GM23338 (cell line): ENCODE results near the gene PDE1C. TPM values are rescaled to one million over a fixed set of nuclear protein-coding genes. Genes with fewer than 3 reads are reported as not detected.

Source experiments
- ATAC-seq: fragments of 200-7000 bp; cut with Tn5 transposase; 3 replicates; pipeline ENCODE4 v1.9.1; 2020
- DNase-seq: peaks from one replicate; pipeline ENCODE4 v3.0.0-alpha.2; 2015; ENCODE audit warnings: low spot score
- H2AFZ ChIP-seq: fragments of 200-600 bp; sonication (generic); 2 replicates; pipeline ENCODE4 v1.8.0; 2016; ENCODE audit warnings: antibody characterized with exemption, mild to moderate bottlenecking, moderate library complexity
- H3F3A ChIP-seq: fragments of 200-600 bp; sonication (generic); replicated peaks from 2 replicates; pipeline ENCODE4 v1.8.0; 2017; ENCODE audit warnings: antibody characterized with exemption, mixed run types, low read depth
- H3K27ac ChIP-seq: fragments of 200-600 bp; sonication (generic); 2 replicates; pipeline ENCODE4 v1.6.1; 2016; ENCODE audit warnings: low read depth
- H3K27me3 ChIP-seq: fragments of 200-600 bp; sonication (generic); 2 replicates; pipeline ENCODE4 v1.8.0; 2016; ENCODE audit warnings: mild to moderate bottlenecking, mixed run types, moderate library complexity; ENCODE audit not compliant: insufficient read depth
- H3K36me3 ChIP-seq: fragments of 200-600 bp; sonication (generic); 2 replicates; pipeline ENCODE4 v1.8.0; 2016; ENCODE audit warnings: mild to moderate bottlenecking; ENCODE audit not compliant: insufficient read depth
- H3K4me1 ChIP-seq: fragments of 200-600 bp; sonication (generic); 2 replicates; pipeline ENCODE4 v1.8.0; 2016; ENCODE audit warnings: mild to moderate bottlenecking, moderate library complexity; ENCODE audit not compliant: insufficient read depth
- H3K4me2 ChIP-seq: fragments of 200-600 bp; sonication (generic); 2 replicates; pipeline ENCODE4 v1.7.1; 2017; ENCODE audit warnings: mixed run types
- H3K4me3 ChIP-seq: fragments of 200-600 bp; sonication (generic); 2 replicates; pipeline ENCODE4 v1.6.1; 2016; ENCODE audit warnings: mixed run types
- H3K79me2 ChIP-seq: fragments of 200-600 bp; sonication (generic); replicated peaks from 2 replicates; pipeline ENCODE4 v1.8.0; 2017; ENCODE audit warnings: mild to moderate bottlenecking; ENCODE audit not compliant: insufficient read depth
- H3K9me2 ChIP-seq: fragments of 200-600 bp; sonication (generic); 2 replicates; pipeline ENCODE4 v1.8.0; 2017; ENCODE audit not compliant: insufficient read depth
- H4K20me1 ChIP-seq: fragments of 200-600 bp; sonication (generic); replicated peaks from 2 replicates; pipeline ENCODE4 v1.8.0; 2017; ENCODE audit warnings: mild to moderate bottlenecking; ENCODE audit not compliant: insufficient read depth
- H3K27ac Mint-ChIP-seq: 2 replicates; pipeline ENCODE4 v1.8.0; 2020; ENCODE audit warnings: inconsistent platforms, mild to moderate bottlenecking, moderate library complexity, mixed read lengths
- H3K27me3 Mint-ChIP-seq: 3 replicates; pipeline ENCODE4 v1.8.0; 2022; ENCODE audit warnings: low read depth, mild to moderate bottlenecking, moderate library complexity, mixed read lengths, inconsistent platforms; ENCODE audit not compliant: insufficient read depth, poor library complexity
- H3K36me3 Mint-ChIP-seq: 3 replicates; pipeline ENCODE4 v1.8.0; 2021; ENCODE audit warnings: low read depth, mild to moderate bottlenecking, inconsistent platforms, moderate library complexity, mixed read lengths
- H3K4me1 Mint-ChIP-seq: 3 replicates; pipeline ENCODE4 v1.8.0; 2020; ENCODE audit warnings: mild to moderate bottlenecking, inconsistent platforms, mixed read lengths
- H3K4me3 Mint-ChIP-seq: 3 replicates; pipeline ENCODE4 v1.8.0; 2021; ENCODE audit warnings: moderate library complexity, mild to moderate bottlenecking, inconsistent platforms, mixed read lengths
- H3K9me3 Mint-ChIP-seq: 3 replicates; pipeline ENCODE4 v1.8.0; 2020; ENCODE audit warnings: moderate library complexity, mild to moderate bottlenecking, inconsistent platforms, mixed read lengths
- CREB1 ChIP-seq: fragments of 250-450 bp; sonication (Bioruptor Pico); IDR thresholded peaks from 2 replicates; pipeline ENCODE4 v1.5.0; 2020; ENCODE audit warnings: low read depth, mild to moderate bottlenecking, moderate library complexity
- ETS1 ChIP-seq: IDR thresholded peaks from 2 replicates; pipeline ENCODE4 v1.6.1; 2016; ENCODE audit warnings: antibody characterized with exemption
- EZH2 ChIP-seq: fragments of 200-600 bp; sonication (generic); IDR thresholded peaks from one replicate; pipeline ENCODE4 v1.8.0; 2017; ENCODE audit warnings: antibody characterized with exemption, mild to moderate bottlenecking, low read depth; ENCODE audit not compliant: unreplicated experiment
- EZH2phosphoT487 ChIP-seq: fragments of 200-600 bp; sonication (generic); IDR thresholded peaks from one replicate; pipeline ENCODE4 v1.8.1; 2018; ENCODE audit warnings: antibody characterized with exemption; ENCODE audit not compliant: unreplicated experiment
- JUNB ChIP-seq: IDR thresholded peaks from one replicate; pipeline ENCODE4 v1.6.1; 2016; ENCODE audit warnings: antibody characterized with exemption; ENCODE audit not compliant: unreplicated experiment
- NANOG ChIP-seq: IDR thresholded peaks from 2 replicates; pipeline ENCODE4 v1.6.1; 2016; ENCODE audit warnings: antibody characterized with exemption, borderline replicate concordance
- POLR2AphosphoS5 ChIP-seq: IDR thresholded peaks from 2 replicates; pipeline ENCODE4 v1.6.1; 2016; ENCODE audit warnings: antibody characterized with exemption, low read depth
- REST ChIP-seq: IDR thresholded peaks from one replicate; pipeline ENCODE4 v1.6.1; 2018; ENCODE audit warnings: antibody characterized with exemption; ENCODE audit not compliant: unreplicated experiment
- STAT1 ChIP-seq: IDR thresholded peaks from one replicate; pipeline ENCODE4 v1.6.1; 2016; ENCODE audit warnings: antibody characterized with exemption; ENCODE audit not compliant: unreplicated experiment
- ZNF114 ChIP-seq: fragments of 250-450 bp; sonication (Bioruptor Pico); IDR thresholded peaks from 2 replicates; pipeline ENCODE4 v1.5.0; 2020; ENCODE audit warnings: mild to moderate bottlenecking, moderate library complexity
- ZNF331 ChIP-seq: fragments of 250-450 bp; sonication (Bioruptor Pico); IDR thresholded peaks from 2 replicates; pipeline ENCODE4 v1.5.0; 2020; ENCODE audit warnings: low read depth, mild to moderate bottlenecking, moderate library complexity
- polyA plus RNA-seq: library from polyadenylated mRNA; unstranded; fragments of >200 nt; fragmentation: Nextera tagmentation; extraction: Ambion mirVana; gene quantifications from 2 replicates; pipeline ENCODE4 v1.2.1, GENCODE V29; 2016
- total RNA-seq: library from RNA; depleted of rRNA; stranded (reverse); fragments of >200 nt; shearing (Covaris generic); gene quantifications from 2 replicates; pipeline ENCODE4 v1.2.3, GENCODE V29; 2014

Gene PDE1C
- total and polyA plus RNA-seq, 2 experiments from 2014 or later, result 0.28 TPM; not detected in 1

GRCh38 chr7:31939076-31939475, 131.1 kb downstream of the PDE1C start:
- Histone ChIP-seq H2AFZ (no peak overlapping the region), H3K36me3 (no peaks in the 10 kb centered on the region), H4K20me1 (no peaks in the 10 kb centered on the region), H3K27me3 (no peaks in the 10 kb centered on the region), H3K4me1 (peaks cover 15% of the 10 kb centered on the region; the same call in 1 of the 2 replicates), H3K4me3 (no peak overlapping the region), H3K27ac (no peak overlapping the region), H3K4me2 (no peak overlapping the region), H3F3A (no peaks in the 10 kb centered on the region), H3K9me2 (peaks cover 4% of the 10 kb centered on the region; the same call in 1 of the 2 replicates), H3K79me2 (no peaks in the 10 kb centered on the region)
- no peaks in the 10 kb centered on the region for H3K9me3 Mint-ChIP-seq
- DNase-seq (no peak), ATAC-seq (no peak)
- H3K27ac Mint-ChIP-seq, result no peak overlapping the region
- H3K36me3 Mint-ChIP-seq, result no peaks in the 10 kb centered on the region
- no peaks in the 10 kb centered on the region for H3K27me3 Mint-ChIP-seq
- TF ChIP-seq JUNB (no peak), ETS1 (no peak)
- H3K4me3 Mint-ChIP-seq, result no peak overlapping the region
- peaks cover 24% of the 10 kb centered on the region; the same call in 2 of the 3 replicates for H3K4me1 Mint-ChIP-seq

GRCh38 chr7:31938650-31939049, 131.6 kb downstream of the PDE1C start:
- no peak overlapping the region for H3K27ac ChIP-seq
- ATAC-seq (no peak), DNase-seq (peak; percentile 15)
- no peaks in the 10 kb centered on the region for H3K36me3 Mint-ChIP-seq
- H3F3A ChIP-seq, result no peaks in the 10 kb centered on the region
- H3K9me2 ChIP-seq, result peaks cover 4% of the 10 kb centered on the region
- no peaks in the 10 kb centered on the region for H3K27me3 ChIP-seq
- peaks cover 24% of the 10 kb centered on the region; the same call in 2 of the 3 replicates for H3K4me1 Mint-ChIP-seq
- H4K20me1 ChIP-seq, result no peaks in the 10 kb centered on the region
- no peak overlapping the region for H3K4me2 ChIP-seq
- no peaks in the 10 kb centered on the region for H3K36me3 ChIP-seq
- no peak overlapping the region for H3K4me3 Mint-ChIP-seq
- peaks cover 15% of the 10 kb centered on the region; the same call in 1 of the 2 replicates for H3K4me1 ChIP-seq
- no peak overlapping the region for H3K27ac Mint-ChIP-seq
- no peak overlapping the region for H3K4me3 ChIP-seq
- no peaks in the 10 kb centered on the region for H3K79me2 ChIP-seq
- H3K27me3 Mint-ChIP-seq, result no peaks in the 10 kb centered on the region
- H2AFZ ChIP-seq, result no peak overlapping the region
- H3K9me3 Mint-ChIP-seq, result no peaks in the 10 kb centered on the region
- no peak for TF ChIP-seq POLR2AphosphoS5
- no peak for TF ChIP-seq ZNF331 (CRISPR knock-in tag)
- no peak for TF ChIP-seq ZNF114
- no peak for TF ChIP-seq EZH2phosphoT487
- TF ChIP-seq JUNB, result no peak
- TF ChIP-seq CREB1 (CRISPR knock-in tag), result no peak
- TF ChIP-seq EZH2, result no peak
- TF ChIP-seq STAT1, result no peak
- TF ChIP-seq NANOG, result no peak
- TF ChIP-seq ETS1, result no peak
- no peak for TF ChIP-seq REST
